NCI-H226 (cell line): ENCODE measurements around the gene CNOT6.

Experiments
- DNase-seq: peaks from one replicate; pipeline ENCODE4 v3.0.0-alpha.2; 2015

The CNOT6 gene

GRCh38 chr5:180624587-180624986 is 130.4 kb downstream of the CNOT6 start:
- no peak for DNase-seq

- DNase-seq = no peak
These were observed 131.1 kb downstream of the CNOT6 start for GRCh38 chr5:180625125-180625790.

GRCh38 chr5:180625791-180626660 is 131.8 kb downstream of the CNOT6 start:
- DNase-seq = no peak

DNA sequence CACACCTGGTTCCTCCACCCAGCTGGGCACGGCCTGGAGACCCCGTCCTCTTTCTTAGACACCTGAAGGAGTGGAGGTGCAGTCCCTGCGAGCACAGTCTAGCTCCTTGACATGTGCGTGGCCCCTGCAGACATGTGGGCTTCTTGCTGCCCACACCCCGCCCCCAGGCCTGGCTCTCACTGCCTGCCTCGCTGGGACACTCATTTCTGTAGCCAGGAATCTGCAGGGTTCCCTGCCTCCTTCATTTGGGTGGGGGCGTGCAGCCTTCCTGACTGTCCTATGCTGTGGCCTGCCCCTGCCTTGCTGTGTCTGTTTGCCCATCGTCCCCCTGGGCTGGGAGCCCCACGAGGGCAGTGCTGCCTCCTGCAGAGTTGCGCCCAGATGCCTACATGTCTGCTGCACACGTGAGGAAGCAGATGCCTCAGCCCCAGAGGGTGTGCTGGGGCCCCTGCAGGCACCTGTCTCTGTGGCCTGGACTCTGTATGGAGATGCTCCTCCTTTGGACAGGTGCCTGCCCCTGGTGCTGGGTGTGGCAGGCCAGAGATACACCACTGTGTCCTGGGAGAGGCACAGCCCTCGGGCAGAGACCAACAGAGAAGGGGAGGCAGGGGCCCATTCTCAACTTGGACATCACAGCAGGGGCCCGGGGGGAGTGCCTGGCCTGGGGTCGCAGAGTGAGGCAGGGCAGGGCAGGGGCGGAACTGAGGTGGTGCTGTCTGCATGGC is 132.6 kb downstream of the CNOT6 start:
- no peak for DNase-seq

DNA sequence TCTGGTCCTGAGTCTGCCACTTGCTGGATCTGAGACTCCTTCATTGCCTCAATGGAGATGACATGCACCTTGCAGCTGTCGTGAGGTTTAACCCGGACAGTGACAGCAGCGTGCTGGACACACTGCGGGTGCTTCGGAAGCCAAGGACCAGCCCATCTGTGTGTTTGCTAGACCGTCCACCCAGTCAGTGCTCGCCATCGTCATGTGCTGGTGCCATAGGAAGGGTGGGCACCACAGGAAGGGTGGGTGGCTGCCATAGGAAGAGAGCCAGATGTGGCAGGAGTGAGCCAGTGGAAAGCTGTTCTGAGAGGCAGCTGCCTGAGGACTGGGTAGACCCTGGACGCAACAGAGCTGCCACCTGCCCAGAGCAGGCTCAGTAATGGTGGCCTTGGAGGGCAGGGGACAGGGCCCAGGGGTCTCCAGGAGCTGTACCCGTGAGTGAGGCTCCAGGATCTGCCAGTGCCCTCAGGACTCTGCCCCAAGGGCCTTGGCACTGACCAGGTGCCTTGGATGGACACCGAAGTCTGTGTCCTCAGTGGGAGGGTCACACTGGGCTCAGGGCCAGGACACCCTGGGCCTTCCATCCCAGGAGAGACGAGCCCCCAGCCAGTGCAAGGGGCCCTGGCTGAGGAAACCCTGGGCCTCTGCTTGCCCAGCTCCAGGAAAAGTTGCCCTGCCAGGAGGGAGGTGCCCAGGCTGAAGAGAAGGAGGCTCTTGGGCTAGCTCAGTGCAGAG is 133.4 kb downstream of the CNOT6 start:
- DNase-seq = no peak
